IMR-90 (cell line): Measurements from ENCODE around the gene TENT5C.

Experiments
- RAD21 ChIP-seq: IDR thresholded peaks from 2 replicates; pipeline ENCODE4 v1.6.1; 2012; ENCODE audit warnings: low read length, improper control_type of control experiment
- SMC3 ChIP-seq: fragments of 150-350 bp; IDR thresholded peaks from 2 replicates; pipeline ENCODE4 v1.6.1; 2016; ENCODE audit warnings: low read depth, mild to moderate bottlenecking, antibody characterized with exemption, low read length, moderate library complexity
- TF ChIP-seq, protein P1 (sequence below): fragments of 150-350 bp; IDR thresholded peaks from 2 replicates; pipeline ENCODE4 v1.6.1; 2017; ENCODE audit warnings: mild to moderate bottlenecking, antibody characterized with exemption, low read length, low read depth

DNA sequence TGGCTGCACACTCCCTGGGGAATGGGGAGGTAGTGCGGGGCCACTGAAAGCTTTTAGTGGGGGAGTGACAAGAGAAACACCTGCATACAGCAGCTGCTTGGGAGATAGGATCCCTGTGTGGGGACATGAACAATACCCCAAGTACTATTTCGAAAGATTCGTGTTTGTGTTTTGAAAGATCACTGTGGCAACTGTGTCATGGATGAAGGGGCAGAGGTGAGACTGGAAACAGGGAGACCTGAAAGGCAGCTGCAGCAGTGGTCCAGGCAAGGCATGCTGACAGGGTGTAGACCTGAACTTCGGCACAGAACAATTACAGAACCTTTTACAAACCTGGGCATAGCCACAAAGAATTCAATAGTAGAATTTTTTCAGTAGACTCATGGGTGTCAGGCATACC lies 32.9 kb downstream of the TENT5C start:
- TF ChIP-seq SMC3 (no peak), RAD21 (no peak)
- TF ChIP-seq, protein P1, sequence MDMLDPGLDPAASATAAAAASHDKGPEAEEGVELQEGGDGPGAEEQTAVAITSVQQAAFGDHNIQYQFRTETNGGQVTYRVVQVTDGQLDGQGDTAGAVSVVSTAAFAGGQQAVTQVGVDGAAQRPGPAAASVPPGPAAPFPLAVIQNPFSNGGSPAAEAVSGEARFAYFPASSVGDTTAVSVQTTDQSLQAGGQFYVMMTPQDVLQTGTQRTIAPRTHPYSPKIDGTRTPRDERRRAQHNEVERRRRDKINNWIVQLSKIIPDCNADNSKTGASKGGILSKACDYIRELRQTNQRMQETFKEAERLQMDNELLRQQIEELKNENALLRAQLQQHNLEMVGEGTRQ, result no peak
